ENCODE data around the gene FAM219B. TPM values are rescaled to one million over a fixed set of nuclear protein-coding genes. Genes with fewer than 3 reads are reported as not detected.

FAM219B gene
- 22.2 and 48.7 TPM in 2 replicates for total RNA-seq

DNA sequence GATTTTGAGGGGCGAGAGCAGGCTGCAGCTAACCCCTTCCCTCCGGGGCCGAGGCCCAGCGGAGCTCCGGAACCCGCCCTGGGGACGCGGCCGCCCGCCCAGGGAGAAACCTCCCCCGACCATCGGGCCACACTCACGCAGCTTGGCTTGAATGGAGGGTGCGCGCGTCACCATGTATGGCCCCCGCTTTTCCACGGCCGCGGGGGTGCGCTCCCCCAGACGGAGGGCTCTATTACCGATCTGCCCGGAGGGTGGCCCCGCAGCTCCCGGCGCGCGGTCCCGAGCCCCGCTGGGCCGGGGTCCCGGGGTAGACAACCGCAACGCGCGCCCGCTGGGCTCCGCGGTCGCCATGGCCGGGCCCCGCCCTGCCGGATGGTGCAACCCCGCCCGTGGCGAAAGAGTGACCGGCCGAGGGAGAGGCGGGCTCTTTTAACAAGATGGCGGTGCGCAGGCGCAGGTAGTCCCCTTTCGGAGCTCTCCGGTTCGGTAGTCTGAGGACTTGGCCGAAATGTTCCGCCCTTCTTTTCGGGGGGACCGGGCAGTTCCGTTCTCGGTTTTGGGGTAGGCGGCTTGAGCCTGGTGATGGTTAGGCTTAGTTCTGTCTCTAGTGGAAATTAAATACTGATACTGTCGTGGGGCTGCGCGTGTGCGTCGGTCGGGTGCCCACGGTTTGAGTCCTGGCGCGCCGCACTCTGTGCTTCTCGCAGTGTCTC, at the start of gene FAM219B:
FAM219B (minus strand) TSS at position 402 of the 713 bp plus-strand sequence; CDS start at position 351, 51 bp downstream.

GRCh38 chr15:74937590-74938371, 31.1 kb upstream of the FAM219B start, which contains the start of gene COX5A:
Gene COX5A, minus strand, starts transcription at chr15:74938073. Its CDS starts 59 bp downstream, at chr15:74938014.

GRCh38 chr15:74889883-74890664, 16.6 kb downstream of the FAM219B start, which contains the start of gene MPI:
Gene MPI, plus strand, starts transcription at chr15:74890042. Its CDS starts 32 bp downstream, at chr15:74890074.

GRCh38 chr15:74873036-74873755, 33.5 kb downstream of the FAM219B start, which contains the start of gene SCAMP2:
Gene SCAMP2, minus strand, starts transcription at chr15:74873365. Its CDS starts 110 bp downstream, at chr15:74873255.

Other genes starting within 250 kb of the FAM219B start
- gene EDC3, start 210.8 kb downstream of the FAM219B start, total RNA-seq, result 10.8 and 15.3 TPM in 2 replicates
- gene CYP1A1, start 181.3 kb downstream of the FAM219B start, total RNA-seq, result not detected in 2 replicates
- not detected in 2 replicates for gene CYP1A2, start 158.0 kb downstream of the FAM219B start, total RNA-seq
- gene CSK, start 124.8 kb downstream of the FAM219B start, total RNA-seq, result 22.2 and 26.6 TPM in 2 replicates
- gene LMAN1L, start 94.0 kb downstream of the FAM219B start, total RNA-seq, result not detected in 2 replicates
- gene CPLX3, start 80.2 kb downstream of the FAM219B start, total RNA-seq, result not detected in 2 replicates
- gene ULK3, start 63.7 kb downstream of the FAM219B start, total RNA-seq, result 18.8 and 35.2 TPM in 2 replicates
- gene SCAMP2, start 33.5 kb downstream of the FAM219B start, total RNA-seq, result 60.4 and 87.6 TPM in 2 replicates
- 46.6 and 74.1 TPM in 2 replicates for gene MPI, start 16.8 kb downstream of the FAM219B start, total RNA-seq
- gene COX5A, start 31.2 kb upstream of the FAM219B start, total RNA-seq, result 139 and 151 TPM in 2 replicates
- 0.53 and 1.2 TPM in 2 replicates for gene RPP25, start 49.9 kb upstream of the FAM219B start, total RNA-seq
- gene SCAMP5, start 88.7 kb upstream of the FAM219B start, total RNA-seq, result 2.0 and 5.5 TPM in 2 replicates
- gene PPCDC, start 116.7 kb upstream of the FAM219B start, total RNA-seq, result 15.9 and 23.7 TPM in 2 replicates